ENCODE results near the gene DCTN3.
A peak's percentile ranks its signal among the peaks of the same experiment; 100 is the strongest.

DCTN3 gene

DNA sequence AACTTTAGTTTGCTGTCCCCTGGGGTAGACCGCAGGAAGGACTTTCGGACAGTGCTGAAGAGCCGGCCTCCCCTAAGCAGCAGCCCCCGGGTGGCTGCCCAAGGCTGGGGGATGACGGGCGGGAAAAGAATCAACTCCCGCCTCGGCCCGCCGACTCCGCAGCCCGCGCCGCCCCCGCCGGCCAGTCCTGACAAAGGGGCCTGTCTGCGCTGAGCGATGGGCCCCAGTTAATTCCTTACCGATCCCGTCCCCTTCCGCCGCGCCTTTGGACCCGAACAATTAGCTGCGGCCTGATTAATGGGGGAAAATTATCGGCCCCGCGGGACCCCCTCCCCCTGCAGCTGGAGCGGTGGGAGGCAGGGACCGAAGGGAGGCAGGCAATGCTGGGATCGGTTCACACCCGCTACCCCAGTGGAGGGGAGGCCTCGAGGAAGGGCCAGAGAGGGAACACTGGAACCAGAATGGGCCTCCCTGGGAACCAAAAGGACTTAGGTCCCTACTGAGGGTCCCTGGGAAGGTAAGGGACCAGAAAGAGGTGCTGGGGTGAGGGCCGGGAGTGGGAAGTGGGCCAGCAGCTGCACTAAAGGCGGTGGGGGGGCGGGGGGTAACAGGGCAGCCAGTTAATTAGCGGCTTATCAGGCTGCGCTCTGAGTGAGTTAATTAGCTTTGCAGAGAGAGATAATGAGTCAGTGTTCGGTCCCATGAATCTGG is 4.3 kb upstream of the DCTN3 start:
- no peak for DNase-seq (ENCODE audit: low read depth in 1 of 2, low spot score in 1 of 2)

- DNase-seq (ENCODE audit: low read depth in 1 of 2, low spot score in 1 of 2): no peak
Observed at GRCh38 chr9:34623374-34624235, 3.3 kb upstream of the DCTN3 start.

GRCh38 chr9:34615132-34615531 is 5.2 kb downstream of the DCTN3 start:
- no peak for DNase-seq (ENCODE audit: low read depth in 1 of 2, low spot score in 1 of 2)

- DNase-seq (ENCODE audit: low read depth in 1 of 2, low spot score in 1 of 2): peak in 1 of 2 donors; percentile 43
Observed at GRCh38 chr9:34612788-34613390, 7.4 kb downstream of the DCTN3 start.

DNA sequence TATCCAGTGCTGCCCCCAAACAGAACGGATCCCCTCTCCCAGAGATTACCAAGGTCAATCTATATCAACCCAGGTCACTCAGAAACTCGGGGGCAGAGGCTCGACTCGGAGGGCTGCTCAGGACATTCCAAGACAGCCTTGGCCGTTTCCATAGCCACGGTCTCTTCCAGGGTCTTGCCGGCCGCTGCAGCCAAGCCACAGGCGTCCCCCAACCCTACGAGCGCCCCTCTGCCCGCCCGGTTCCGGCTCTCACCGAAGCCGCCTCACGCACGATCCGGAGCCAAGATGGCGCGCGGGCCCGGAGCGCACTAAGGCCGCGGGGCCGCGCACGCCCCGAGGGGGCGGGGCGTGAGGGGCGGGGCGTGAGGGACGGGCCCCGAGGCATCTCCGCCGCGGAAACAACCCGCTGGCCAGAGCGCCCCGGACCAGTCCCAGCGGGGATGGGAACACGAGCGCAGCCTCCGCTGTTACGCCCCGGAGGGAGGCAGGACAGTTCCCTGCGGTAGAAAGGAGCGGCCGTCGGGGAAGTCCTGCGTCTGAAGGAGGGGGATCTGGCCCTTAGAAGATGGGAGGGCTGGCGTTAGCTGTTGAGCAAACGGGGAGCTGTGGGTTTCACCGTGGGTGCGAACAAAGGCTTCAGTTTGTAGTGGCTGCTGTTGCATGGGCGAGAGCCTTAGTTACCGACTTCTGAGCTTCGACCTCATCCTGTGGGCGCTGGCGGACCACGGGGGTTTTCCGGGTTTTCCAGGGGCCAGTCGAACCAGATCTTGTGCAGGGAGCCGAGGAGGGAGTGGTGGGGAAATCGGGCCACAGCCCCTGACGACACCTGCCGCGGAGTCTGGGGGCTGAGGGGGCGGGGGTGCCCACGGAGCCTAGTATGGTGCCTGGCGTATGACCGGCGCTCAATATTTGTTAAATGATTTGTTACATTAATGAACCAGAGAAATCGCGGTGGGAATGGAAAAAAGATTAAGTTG is 8.2 kb downstream of the DCTN3 start, which contains the start of gene RPP25L:
Gene RPP25L, minus strand, starts transcription at position 287 of the 977 bp plus-strand sequence. CDS start 801 bp downstream, outside the sequence.
- DNase-seq (ENCODE audit: low read depth in 1 of 2, low spot score in 1 of 2): peak; percentile 71 to 86

DNA sequence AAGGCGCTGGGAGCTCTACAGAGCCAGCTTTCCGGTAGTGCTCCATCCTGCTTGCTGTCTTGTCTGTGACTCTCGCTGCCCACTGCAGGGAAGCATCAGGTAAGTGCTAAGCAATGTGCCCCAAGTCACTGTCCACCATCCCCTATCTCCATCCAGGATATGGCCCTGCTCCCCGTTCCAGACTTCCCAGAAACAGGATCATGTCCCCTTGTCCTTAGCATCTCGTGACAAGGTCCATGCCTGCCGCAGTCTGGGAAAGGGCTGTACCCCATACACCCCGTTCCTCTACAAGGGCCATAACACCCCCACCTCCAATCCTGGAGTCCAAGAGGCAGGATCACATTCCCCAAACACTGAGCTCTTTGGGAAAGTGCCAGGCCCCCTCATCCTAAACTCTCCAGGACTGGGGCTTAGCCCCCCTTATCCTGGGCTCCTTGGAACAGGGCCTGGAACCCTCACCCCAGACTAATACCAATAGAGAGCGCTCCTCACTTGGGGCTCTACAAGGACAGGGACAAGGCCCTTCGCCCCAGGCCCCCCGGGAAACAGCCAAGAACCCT is 9.0 kb downstream of the DCTN3 start:
- no peak for DNase-seq (ENCODE audit: low read depth in 1 of 2, low spot score in 1 of 2)

GRCh38 chr9:34610434-34611206 is 9.7 kb downstream of the DCTN3 start:
- DNase-seq (ENCODE audit: low read depth in 1 of 2, low spot score in 1 of 2): no peak

DNA sequence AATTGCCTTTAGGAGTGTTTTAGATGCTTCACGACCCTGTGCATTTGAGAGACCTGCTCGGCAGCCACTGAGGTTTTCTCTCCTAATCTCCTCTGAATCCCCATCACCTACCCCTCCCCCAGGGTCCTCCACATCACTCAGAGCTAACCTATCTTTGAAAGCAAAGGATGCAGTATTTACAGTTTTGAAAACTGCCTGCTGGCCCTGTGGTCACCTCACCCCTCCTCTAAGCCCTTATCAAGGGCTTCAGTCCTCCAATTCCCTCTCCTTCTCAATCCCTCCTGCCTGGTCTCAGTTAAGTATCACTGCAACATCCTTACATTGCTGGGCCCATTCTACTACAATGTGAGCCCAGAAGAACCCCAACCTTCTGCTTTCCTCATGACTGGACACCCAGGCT is 13.0 kb downstream of the DCTN3 start:
- DNase-seq (ENCODE audit: low read depth in 1 of 2, low spot score in 1 of 2): no peak

- DNase-seq (ENCODE audit: low read depth in 1 of 2, low spot score in 1 of 2): no peak
Observed at GRCh38 chr9:34606905-34607304, 13.4 kb downstream of the DCTN3 start.

DNA sequence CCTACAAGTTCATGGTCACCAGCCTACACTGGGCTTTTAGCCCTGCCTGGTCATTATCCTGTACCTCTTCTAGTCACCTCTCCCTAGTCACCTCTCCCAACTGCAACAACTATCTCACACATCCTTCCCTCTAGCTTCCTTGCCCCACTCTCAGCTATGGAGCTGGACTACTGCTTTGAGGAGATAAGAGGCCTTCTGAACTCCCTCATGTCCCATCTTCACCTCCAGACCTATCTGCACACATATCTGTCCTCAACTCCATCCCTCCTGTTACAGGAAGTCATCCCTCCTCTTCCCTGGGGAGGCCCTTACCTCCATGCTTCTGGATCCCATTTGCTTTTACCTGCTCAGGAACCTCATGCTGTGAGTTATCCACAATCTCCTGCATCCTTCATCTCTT is 14.1 kb downstream of the DCTN3 start:
- no peak for DNase-seq (ENCODE audit: low read depth in 1 of 2, low spot score in 1 of 2)

- peak; percentile 62 to 73 for DNase-seq (ENCODE audit: low read depth in 1 of 2, low spot score in 1 of 2)
Observed at GRCh38 chr9:34603610-34604231, 16.6 kb downstream of the DCTN3 start.

DNA sequence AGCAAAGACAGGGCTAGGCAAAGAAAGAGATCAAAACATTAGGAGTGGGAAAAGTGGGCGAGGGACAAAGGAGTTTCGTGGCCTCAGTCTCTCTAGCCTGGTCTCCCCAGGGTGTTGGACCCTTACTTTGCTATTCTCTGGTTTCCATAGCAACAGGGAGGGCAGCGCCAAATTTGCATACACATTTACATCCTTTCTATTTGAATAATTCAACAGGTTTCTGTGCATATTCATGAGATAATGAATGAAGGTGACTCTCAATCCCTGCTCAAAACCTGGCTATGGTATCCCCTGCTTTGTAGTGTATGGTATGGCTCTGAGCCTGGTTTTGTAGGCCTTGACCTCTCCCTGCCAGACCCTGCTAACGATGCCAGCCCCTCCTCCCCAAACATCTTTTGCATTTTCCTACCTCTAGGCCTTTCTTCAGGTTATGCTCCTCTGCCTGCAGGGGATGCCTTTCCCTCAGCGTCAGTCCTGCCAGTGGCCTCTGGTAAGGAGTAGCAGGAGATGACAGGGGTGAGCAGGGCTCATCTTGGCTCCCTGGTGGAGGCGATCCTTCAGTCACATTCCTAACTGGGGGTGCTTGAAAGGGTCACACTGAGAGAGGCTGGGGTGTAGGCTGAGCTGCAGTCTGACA is 18.2 kb downstream of the DCTN3 start:
- no peak for DNase-seq (ENCODE audit: low read depth in 1 of 2, low spot score in 1 of 2)

DNA sequence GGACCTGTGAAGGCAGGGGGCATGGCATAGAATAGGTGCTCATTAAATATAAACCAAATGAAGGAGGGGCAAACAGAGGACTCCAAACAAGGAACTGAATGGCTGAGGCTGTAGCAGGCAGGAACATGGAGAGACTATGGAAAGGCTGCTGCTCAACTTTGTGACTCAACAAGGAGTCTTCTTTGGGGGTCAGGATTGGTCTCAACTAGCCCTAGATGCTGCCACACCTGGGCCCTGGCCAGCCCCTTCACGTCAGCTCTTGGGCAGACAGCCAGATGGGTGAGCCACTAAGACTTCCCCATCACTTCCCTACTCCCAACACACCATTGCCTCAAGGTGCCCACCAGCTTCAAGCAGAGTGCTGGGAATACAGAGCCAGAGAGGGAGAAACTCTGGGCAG is 19.4 kb downstream of the DCTN3 start:
- no peak for DNase-seq (ENCODE audit: low read depth in 1 of 2, low spot score in 1 of 2)

DNA sequence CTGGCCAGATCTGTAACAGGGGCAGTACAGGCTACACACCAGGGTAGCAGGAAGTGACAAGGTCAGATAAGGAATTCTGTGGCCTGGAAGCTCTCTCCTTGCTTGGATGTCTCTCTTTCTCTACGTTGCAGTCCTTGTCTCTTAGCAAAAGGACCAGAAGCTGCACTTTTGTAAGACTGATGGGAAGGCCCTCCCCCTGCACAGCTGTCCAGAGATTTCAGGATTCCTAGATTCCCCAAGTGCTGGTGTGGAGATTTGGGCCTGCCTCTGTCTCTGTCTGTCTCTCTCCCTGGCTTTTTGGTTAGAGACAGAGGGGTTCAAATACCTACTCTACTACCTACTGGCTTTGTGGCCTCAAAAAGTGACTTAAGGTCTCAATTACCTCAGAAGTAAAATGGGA is 20.7 kb downstream of the DCTN3 start:
- no peak for DNase-seq (ENCODE audit: low read depth in 1 of 2, low spot score in 1 of 2)

- no peak for DNase-seq (ENCODE audit: low read depth in 1 of 2, low spot score in 1 of 2)
Observed at GRCh38 chr9:34594177-34594576, 26.1 kb downstream of the DCTN3 start.

DNA sequence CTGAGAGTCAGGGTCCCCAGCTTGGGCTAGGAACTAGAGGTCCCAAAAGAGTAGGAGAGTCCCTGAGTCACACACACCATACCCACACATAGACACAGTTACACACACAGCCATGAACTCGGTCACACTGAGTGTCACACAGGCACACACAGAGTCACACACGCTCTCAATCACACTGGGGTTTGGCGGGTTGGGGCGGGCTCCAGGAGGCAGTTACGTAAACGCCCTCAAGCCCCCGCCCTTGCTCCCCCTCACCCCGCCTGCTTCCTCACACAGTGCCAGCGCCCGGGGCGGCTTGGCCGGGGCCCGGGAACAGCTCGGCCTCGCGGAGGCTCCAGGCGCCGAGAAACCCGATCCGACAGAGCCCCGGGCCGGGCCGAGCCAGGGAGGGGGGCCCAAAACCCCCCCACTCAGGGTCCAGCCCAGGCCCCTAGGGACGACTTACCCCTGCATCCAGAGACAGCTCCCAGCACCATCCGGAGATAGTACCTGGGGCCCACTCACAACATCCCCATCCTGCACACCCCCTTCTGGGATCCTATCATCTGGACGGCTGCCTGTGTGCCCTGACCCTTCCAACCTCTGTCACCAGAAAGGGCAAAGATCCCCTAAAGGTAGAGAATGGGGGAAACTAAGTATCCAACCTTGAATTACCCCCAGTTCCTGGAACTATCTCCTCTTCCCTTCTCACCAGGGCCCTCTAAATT is 27.2 kb downstream of the DCTN3 start:
- no peak for DNase-seq (ENCODE audit: low read depth in 1 of 2, low spot score in 1 of 2)

DNA sequence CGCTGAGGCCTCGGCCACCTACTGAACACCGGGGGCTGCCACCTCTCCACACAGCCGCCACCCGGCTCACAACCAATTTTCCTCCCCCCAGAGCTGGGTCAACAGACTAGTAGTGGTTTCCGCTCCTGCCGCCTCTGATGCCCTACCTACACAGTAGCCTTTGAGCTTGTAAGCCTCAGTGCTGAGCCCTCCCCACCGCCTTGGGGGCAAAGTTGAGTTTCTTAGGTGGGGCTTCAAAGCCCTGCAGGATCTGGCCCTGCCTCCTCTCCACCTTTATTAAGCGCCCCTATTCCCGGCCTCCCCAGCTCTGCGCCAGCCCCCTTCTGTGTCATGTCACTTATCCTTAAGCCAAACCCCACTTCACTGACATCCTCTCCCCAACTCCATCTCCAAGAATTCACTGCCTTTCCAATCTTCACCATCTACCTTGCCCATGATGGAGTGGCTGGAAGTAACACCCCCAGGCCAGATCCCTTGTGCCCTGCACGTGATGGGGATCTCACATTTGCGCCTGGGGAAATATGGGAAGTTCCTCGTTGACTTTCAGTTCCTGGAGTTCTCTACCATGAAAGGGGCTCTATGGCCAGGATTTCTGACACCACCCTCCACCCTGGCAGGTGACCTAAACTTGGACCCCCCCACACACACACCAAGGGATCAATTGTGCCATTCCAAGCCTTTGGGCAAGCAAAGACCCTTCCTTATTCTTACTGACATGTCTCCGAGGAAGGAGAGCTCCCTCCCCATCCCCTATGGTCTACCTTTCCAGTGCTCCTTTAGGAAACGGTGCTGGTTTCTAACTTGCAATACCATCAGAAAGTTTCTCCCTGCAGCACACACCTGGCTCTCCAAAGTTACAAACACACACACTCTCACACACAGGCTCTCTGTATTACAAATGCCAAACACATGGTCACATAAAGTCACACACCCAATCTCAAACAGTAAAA is 28.1 kb downstream of the DCTN3 start:
- no peak for DNase-seq (ENCODE audit: low read depth in 1 of 2, low spot score in 1 of 2)

Data from stimulated activated CD4-positive, alpha-beta T cell treated with anti-CD3 and anti-CD28 coated beads, Interleukin-15, amount 100 ng/mL, for 1 hour (primary cell).